ENCODE results near the gene GAS7.

- no peak for TF ChIP-seq CTCF (IDR thresholded peaks at IDR 0.05)
- no peak for TF ChIP-seq POLR2A (IDR thresholded peaks at IDR 0.05)
Measured at GRCh38 chr17:10106067-10106466, 92.3 kb downstream of the GAS7 start.
